ENCODE results near the gene NYNRIN.
A peak's percentile ranks its signal among the peaks of the same experiment; 100 is the strongest.
"Not testable (repeated sequence)": the region's sequence is repeated elsewhere in the genome, so short reads cannot be mapped to it uniquely, and the experiment has no call there.

Gene NYNRIN

DNA sequence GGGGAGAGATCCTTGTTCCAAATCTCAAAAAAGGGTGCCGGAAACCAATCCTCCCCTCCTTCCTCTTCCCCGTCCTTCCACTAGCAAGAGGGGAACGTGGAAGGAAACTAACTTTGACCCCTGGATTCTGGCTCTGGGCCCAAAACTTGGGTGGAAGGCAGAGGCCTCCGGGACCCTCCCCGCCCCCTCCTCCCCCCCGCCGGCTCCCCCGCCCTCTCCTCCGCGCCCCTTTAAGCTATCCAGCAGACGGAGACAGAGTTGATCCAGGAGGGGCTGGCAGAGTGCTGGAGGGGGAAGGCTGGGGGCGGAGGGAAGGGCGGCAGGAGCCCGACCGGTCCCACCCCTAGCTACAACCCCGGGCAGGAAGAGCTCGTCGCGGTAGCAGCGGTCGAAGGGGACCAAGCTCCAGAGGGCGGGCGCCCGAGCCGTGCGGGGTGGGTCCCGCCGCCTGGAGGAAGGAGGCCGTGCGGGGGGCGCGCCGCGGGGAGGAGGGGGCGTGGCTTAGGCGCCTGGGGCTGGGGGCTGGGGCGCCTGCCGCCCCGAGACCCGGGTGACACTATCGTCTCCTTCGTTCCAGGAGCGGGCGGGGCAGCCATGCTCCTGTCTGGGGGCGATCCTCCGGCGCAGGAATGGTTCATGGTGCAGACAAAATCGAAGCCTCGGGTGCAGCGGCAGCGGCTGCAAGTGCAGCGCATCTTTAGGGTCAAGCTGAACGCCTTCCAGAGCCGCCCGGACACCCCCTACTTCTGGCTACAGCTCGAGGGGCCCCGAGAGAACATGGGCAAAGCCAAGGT is at the start of gene NYNRIN:
TSS of gene NYNRIN (plus strand) at position 351 of the 794 bp plus-strand sequence. CDS start at position 595, 244 bp downstream.
- DNase-seq (ENCODE audit: insufficient read length, low spot score) = no peak
- no peak for FAIRE-seq

DNA sequence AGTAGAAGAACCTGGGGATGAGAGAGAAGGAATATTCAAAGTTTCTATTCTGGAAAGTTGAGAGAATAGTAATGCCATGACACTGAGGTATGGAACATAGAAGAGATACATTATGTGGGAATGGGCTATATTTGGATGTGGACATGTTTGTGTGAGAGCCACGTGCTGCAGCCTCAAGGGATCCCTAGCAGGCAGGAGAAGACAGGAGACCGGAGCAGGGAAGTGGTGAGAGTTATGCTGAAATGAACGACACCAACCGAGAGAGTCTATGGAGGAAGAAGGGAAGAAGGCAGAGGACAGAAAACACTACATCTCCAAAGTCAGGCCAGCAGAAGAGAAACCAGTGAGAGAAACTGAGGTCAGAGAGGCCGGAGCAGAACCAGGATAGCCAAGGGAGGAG is 49.1 kb upstream of the NYNRIN start:
- no peak for DNase-seq (ENCODE audit: insufficient read length, low spot score)
- no peak for FAIRE-seq

- no peak for DNase-seq (ENCODE audit: insufficient read length, low spot score)
- FAIRE-seq = no peak
These were observed 47.3 kb upstream of the NYNRIN start for GRCh38 chr14:24351517-24351916.

DNA sequence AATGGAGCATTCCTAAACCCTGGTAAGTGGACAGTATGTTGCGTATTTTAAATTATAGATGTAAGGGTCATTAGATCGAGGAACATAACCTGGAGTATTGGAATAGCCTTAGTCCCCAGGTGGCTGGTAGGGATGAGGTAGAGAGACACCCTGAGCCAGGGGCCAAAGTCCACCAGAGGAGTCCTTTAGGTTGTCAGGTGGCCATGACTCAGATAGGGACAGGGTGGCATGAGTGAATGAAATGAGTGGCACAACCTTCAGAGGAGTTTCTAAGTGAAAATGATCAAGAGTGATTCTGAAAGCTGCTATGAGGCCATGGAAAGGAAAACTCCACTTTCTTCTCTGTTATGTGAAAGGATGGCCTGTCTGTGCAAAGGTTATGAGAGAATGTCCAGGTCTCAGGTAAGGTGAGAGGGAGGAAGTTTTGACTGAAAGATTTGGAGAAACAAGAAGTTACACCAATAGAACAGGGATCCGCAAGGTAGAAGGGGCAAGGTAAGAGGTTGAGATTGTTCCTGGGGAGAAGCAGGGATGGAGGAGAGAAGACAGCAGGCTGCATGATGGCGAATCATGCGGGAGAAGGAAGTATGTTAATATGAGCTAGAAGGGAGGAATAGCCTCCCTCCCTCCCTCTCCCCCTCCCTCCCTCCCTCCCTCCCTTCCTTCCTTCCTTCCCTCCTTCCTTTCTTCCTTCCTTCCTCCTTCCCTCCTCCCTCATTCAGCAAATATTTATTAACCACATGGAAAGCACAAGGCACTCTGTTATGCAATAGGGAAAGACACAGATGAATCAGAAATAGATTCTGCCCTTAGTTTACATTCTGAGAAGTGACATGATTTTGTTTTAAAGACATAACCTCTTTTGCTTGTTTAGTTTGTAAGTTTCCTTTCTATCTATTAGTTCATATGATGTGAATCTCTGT is 45.0 kb upstream of the NYNRIN start:
- DNase-seq (ENCODE audit: insufficient read length, low spot score) (no peak), FAIRE-seq (no peak)

GRCh38 chr14:24354482-24354825 is 44.3 kb upstream of the NYNRIN start:
- FAIRE-seq; DNase-seq (ENCODE audit: insufficient read length, low spot score): not testable (repeated sequence)

DNA sequence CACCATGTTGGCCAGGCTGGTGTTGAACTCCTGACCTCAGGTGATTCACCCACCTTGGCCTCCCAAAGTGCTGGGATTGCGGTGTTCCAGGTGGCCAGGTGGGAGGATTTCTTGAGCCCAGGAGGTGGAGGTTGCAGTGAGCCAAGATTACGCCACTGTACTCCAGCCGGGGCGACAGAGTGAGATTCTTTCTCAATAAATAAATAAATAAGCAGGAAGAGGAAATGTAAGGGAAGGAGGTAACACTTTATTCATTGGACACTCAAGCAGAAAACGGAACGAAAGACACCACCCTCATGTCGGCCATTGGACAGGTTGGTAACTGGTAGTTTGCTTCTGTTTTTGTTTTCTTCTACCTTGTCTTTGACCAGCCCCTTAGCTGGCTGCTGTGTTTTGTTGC is 43.8 kb upstream of the NYNRIN start:
- FAIRE-seq (no peak), DNase-seq (ENCODE audit: insufficient read length, low spot score) (no peak)

- DNase-seq (ENCODE audit: insufficient read length, low spot score) (no peak), FAIRE-seq (no peak)
These were observed 42.6 kb upstream of the NYNRIN start for GRCh38 chr14:24356208-24356607.

DNA sequence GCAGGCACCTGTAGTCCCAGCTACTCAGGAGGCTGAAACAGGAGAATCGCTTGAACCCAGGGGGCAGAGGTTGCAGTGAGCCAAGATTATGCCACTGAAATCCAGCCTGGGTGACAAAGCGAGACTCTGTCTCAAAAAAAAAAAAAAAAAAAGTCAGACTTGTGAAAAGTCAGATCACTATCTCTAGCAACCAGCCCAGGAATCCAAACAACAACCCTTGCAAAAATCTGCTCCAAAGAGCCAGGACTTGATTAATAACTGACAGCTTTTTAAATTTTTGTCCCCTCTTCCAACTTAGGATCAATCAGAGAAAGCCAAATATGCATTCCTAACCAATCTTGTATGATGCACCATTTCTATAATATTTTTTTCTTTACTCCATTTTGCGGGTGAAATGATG is 38.5 kb upstream of the NYNRIN start:
- DNase-seq (ENCODE audit: insufficient read length, low spot score) (no peak), FAIRE-seq (no peak)

GRCh38 chr14:24361326-24361725 is 37.5 kb upstream of the NYNRIN start:
- FAIRE-seq (no peak), DNase-seq (ENCODE audit: insufficient read length, low spot score) (no peak)

DNA sequence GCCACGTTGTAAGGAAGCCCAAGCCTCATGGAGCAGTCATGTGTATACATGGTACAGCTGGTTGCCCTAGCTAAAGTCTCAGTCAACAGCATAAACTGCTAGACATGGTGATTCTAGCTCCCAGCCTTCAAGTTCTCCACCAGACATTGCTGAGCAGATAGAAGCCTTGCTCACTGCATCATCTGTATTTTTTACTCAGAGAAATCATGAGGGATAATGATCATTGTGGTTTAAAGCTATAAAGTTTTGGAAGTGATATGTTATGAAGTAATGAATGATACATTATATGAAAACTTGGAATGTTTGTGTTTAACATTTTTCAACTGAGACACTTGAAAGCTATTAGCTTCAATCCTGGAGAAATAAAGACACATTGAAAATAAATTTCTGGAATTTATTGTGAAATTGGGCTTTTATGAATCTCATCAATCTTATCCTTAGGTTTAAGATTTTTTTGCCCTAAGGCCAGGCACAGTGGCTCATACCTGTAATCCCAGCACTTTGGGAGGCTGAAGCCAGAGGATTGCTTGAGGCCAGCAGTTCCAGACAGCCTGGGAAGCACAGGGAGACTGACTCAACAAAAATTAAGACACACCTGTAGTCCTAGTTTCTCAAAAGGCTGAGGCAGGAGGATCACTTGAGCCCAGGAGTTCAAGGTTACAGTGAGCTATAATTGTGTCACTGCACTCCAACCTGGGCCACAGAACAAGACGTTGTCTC is 36.4 kb upstream of the NYNRIN start:
- FAIRE-seq (no peak), DNase-seq (ENCODE audit: insufficient read length, low spot score) (no peak)

GRCh38 chr14:24363401-24363800 is 35.4 kb upstream of the NYNRIN start:
- DNase-seq (ENCODE audit: insufficient read length, low spot score) (no peak), FAIRE-seq (no peak)

- no peak for FAIRE-seq
- no peak for DNase-seq (ENCODE audit: insufficient read length, low spot score)
These were observed 34.0 kb upstream of the NYNRIN start for GRCh38 chr14:24364841-24365240.

DNA sequence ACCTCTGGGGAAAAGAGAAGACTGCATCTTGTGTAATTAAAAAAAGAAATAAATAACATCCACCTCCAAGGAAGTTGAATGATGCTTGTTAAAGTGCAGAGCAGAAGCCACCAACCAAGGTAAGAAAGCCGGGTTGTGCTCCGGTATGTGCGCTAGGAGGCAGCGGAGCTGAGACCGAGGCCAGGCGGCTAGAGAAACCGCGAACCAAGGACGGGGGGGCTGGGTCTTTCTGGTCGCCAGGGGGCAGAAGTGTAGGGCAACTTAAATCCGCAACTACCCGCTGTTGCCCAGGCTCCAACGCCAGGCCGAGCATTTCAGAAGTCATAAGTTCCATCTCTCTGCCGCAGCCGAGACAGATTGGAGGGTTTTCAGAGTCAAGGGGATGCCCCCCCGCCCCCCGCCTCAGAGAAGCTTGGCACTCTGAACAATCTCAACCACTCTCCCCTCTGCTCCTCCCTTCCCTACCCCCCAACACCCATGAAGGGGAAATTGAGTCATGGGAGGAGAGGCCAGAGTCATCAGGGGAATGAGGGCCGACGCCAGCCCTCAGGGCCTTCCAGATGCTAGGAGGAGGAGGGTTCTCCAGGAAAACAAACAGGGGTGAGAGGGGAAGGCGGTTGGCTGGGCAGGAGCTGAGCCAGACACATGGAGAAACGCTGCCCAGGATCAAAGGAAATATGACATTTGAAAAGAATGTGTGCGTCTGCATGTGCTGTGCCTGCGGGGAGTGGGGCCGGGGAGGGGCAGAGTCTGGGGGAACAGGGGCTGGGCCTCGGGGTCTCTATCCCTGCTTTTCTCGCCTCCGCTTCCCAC is 33.0 kb upstream of the NYNRIN start:
- FAIRE-seq = peak; percentile 80
- peak; percentile 58 for DNase-seq (ENCODE audit: insufficient read length, low spot score)

DNA sequence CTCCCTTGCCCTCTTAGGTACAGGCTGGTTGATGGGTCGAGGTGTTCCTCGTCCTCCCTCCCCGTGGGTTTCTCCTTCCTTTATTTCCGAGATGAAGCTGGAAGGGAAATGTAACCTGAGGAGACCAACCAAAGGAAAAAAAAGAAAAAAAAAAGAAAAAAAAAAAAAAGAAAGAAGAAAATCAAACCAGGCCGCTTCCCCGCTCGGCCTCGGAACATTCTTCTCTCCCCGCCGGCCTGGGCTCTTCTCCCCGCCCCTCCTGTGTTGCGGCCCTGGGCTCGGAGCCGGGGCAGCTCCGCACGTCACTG is 32.4 kb upstream of the NYNRIN start:
- DNase-seq (ENCODE audit: insufficient read length, low spot score) (no peak), FAIRE-seq (peak; percentile 89)

DNA sequence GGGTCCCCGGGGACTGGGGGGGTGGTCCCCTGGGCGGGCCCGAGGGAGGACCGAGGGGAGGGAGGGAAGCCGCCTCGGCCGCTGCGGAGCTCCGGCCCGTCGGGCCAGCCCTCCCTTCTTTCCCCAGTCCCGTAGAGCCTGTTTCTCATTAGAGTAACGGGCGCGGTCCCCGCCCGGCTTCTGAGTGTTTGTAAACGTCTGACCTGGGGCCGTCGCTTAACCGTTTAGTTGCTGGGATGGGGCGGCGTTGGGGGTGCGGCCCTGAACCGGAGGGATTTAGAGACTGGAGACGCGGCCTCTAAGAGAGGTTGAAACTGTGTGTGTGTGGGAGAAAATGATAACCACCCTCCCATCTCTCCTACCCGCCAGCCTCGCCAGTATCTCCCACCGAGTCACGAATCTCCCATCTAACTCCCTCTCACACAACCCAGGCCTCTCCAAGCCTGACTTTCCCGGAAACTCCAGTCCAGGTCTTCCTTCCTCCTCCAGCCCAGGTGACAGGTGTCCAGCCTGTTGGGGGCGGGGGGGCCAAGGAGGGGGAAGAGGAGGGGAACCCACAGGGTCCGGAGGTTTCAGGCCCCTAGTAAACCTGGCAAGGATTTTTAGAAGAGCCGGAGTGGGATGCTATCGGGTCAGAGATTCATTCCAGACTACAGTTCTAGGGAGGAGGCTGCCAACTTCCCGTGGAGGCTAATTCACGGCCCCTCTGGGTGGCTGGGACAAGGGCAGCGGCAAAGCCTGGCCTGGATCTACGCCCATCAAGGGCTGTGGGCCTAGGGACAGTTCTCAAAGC is 31.9 kb upstream of the NYNRIN start:
- peak; percentile 68 for DNase-seq (ENCODE audit: insufficient read length, low spot score)
- FAIRE-seq = no peak

GRCh38 chr14:24367514-24368211 is 31.1 kb upstream of the NYNRIN start, which contains the start of gene NFATC4:
NFATC4 (plus strand) TSS chr14:24368184; CDS start chr14:24368341, 157 bp downstream.
- FAIRE-seq (no peak), DNase-seq (ENCODE audit: insufficient read length, low spot score) (peak; percentile 33)

GRCh38 chr14:24368212-24368561 is 30.6 kb upstream of the NYNRIN start:
- FAIRE-seq = no peak
- no peak for DNase-seq (ENCODE audit: insufficient read length, low spot score)

DNA sequence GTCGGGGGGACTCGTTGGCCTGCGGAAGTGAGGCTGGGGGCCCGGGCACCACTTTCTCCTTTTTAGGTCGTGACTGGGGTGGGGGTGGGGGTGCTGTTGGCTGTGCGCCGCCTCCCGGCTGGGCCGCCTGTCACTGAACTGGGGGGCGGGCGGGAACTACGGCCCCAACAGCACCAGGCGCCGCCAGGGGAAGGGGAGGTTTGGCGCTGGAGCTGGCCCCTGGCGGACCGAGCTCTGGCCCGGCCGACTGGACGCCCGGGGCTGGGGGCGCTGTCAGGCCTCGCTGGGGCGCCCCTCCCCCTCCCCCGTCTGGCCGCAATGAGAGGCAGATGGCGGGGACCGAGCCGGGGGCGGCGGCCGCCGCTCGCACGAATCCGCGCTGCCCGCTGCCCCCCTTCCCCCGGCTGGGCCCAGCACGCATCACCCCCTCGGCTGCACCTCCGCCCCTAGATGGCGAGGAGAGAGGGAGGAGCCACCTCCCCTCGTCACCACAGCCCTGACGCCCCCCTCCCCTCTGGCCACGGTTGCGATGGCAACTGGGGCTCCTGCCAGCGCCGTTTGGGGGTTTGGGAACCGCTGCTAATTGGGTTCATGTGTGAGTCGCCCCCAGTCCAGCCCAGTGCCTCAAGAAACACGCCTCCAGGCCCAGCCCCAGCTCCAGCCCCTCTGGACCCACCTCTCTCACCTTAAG is 30.1 kb upstream of the NYNRIN start:
- DNase-seq (ENCODE audit: insufficient read length, low spot score) (peak; percentile 28), FAIRE-seq (no peak)

- FAIRE-seq = no peak
- DNase-seq (ENCODE audit: insufficient read length, low spot score) = no peak
These were observed 29.3 kb upstream of the NYNRIN start for GRCh38 chr14:24369463-24369862.

All from GM19239 (cell line).